Activated CD4-positive, alpha-beta T cell treated with anti-CD3 and anti-CD28 coated beads, Interleukin-2, Interleukin-6, amounts not matched to agents 100 ng/mL and 50 ng/mL, durations not matched to agents 16 hours and 8 hours (primary cell): ENCODE results near the gene USP24.
"Not testable (repeated sequence)": the region's sequence is repeated elsewhere in the genome, so short reads cannot be mapped to it uniquely, and the experiment has no call there.

Experiments
- DNase-seq: peaks from one replicate; pipeline ENCODE4 v3.0.0-alpha.2; 2020

USP24 gene

GRCh38 chr1:55194851-55195250, 20.3 kb downstream of the USP24 start:
- DNase-seq: no peak

GRCh38 chr1:55192093-55192492, 23.1 kb downstream of the USP24 start:
- no peak for DNase-seq

- DNase-seq: not testable (repeated sequence)
These were observed 23.8 kb downstream of the USP24 start for GRCh38 chr1:55191219-55191952.

- no peak for DNase-seq
These were observed 25.1 kb downstream of the USP24 start for GRCh38 chr1:55190109-55190508.

GRCh38 chr1:55188909-55189308, 26.3 kb downstream of the USP24 start:
- DNase-seq: no peak

- DNase-seq: no peak
These were observed 29.3 kb downstream of the USP24 start for GRCh38 chr1:55185832-55186231.

GRCh38 chr1:55184859-55185258, 30.3 kb downstream of the USP24 start:
- no peak for DNase-seq

- no peak for DNase-seq
These were observed 33.5 kb downstream of the USP24 start for GRCh38 chr1:55181666-55182065.

- no peak for DNase-seq
These were observed 35.0 kb downstream of the USP24 start for GRCh38 chr1:55180075-55180670.

GRCh38 chr1:55179177-55179835, 35.9 kb downstream of the USP24 start:
- no peak for DNase-seq

- no peak for DNase-seq
These were observed 42.5 kb downstream of the USP24 start for GRCh38 chr1:55172687-55173086.

- no peak for DNase-seq
These were observed 42.9 kb downstream of the USP24 start for GRCh38 chr1:55172272-55172671.

GRCh38 chr1:55171694-55172093, 43.5 kb downstream of the USP24 start:
- no peak for DNase-seq

- no peak for DNase-seq
These were observed 44.7 kb downstream of the USP24 start for GRCh38 chr1:55170426-55170825.

GRCh38 chr1:55169126-55169525, 46.0 kb downstream of the USP24 start:
- DNase-seq: no peak

- DNase-seq: no peak
These were observed 46.8 kb downstream of the USP24 start for GRCh38 chr1:55168353-55168752.

GRCh38 chr1:55167224-55167871, 47.8 kb downstream of the USP24 start:
- DNase-seq: no peak

GRCh38 chr1:55164906-55165305, 50.3 kb downstream of the USP24 start:
- peak; percentile 27 for DNase-seq

- no peak for DNase-seq
These were observed 55.6 kb downstream of the USP24 start for GRCh38 chr1:55159571-55159970.

GRCh38 chr1:55156608-55157007, 58.6 kb downstream of the USP24 start:
- DNase-seq: no peak

GRCh38 chr1:55156093-55156492, 59.1 kb downstream of the USP24 start:
- DNase-seq: no peak

GRCh38 chr1:55155522-55155921, 59.6 kb downstream of the USP24 start:
- DNase-seq: no peak

GRCh38 chr1:55154616-55155015, 60.5 kb downstream of the USP24 start:
- DNase-seq: no peak

GRCh38 chr1:55153031-55153430, 62.1 kb downstream of the USP24 start:
- no peak for DNase-seq
